Kidney epithelial cell (primary cell): ENCODE results near the gene RAET1G. TPM values are rescaled to one million over a fixed set of nuclear protein-coding genes. Genes with fewer than 3 reads are reported as not detected.

ENCODE experiments used
- DNase-seq: peaks from one replicate; pipeline ENCODE4 v3.0.0-alpha.2; 2010; ENCODE audit warnings: low read depth
- H3K27me3 ChIP-seq: 2 replicates; pipeline ENCODE4 v1.6.0; 2011; ENCODE audit warnings: low read length; ENCODE audit not compliant: control insufficient read depth, insufficient read depth
- H3K36me3 ChIP-seq: 2 replicates; pipeline ENCODE4 v1.5.1; 2011; ENCODE audit warnings: low read length; ENCODE audit not compliant: control insufficient read depth, insufficient read depth
- H3K4me3 ChIP-seq: 2 replicates; pipeline ENCODE4 v1.5.1; 2011; ENCODE audit warnings: low read depth, mild to moderate bottlenecking, control low read depth, low read length
- total RNA-seq: library from RNA; depleted of rRNA; stranded (reverse); fragments of >200 nt; gene quantifications from 2 replicates; pipeline ENCODE4 v1.2.3, GENCODE V29; 2015
- TF ChIP-seq, protein P1 (sequence below): IDR thresholded peaks from 2 replicates; pipeline ENCODE4 v1.5.1; 2011; ENCODE audit warnings: mild to moderate bottlenecking, moderate library complexity, low read length, control low read depth, inconsistent platforms; ENCODE audit not compliant: insufficient read depth, poor library complexity, severe bottlenecking

The RAET1G gene
- total RNA-seq, 1 donor from 2014 or later, result not detected

DNA sequence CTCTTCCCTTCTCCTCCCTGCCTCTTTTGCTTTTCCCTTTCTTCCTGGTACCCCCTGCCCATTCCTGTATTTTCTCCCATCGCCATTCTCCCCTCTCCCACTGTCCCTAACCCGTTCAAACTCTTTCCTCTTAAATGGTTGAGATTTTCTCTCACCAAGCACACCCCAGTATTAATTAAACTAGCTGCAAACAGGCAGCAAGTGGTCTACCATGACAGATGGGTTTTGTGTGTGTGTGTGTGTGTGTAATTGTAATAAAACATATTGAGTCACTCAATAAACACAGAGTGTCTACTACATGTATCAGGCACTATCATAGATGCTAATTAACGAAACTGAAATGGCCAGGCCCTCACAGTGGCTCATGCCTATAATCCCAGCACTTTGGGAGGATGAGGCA, 31.7 kb downstream of the RAET1G start:
- no peaks in the 10 kb centered on the region for H3K27me3 ChIP-seq
- no peaks in the 10 kb centered on the region for H3K36me3 ChIP-seq
- no peak for DNase-seq
- TF ChIP-seq, protein P1, sequence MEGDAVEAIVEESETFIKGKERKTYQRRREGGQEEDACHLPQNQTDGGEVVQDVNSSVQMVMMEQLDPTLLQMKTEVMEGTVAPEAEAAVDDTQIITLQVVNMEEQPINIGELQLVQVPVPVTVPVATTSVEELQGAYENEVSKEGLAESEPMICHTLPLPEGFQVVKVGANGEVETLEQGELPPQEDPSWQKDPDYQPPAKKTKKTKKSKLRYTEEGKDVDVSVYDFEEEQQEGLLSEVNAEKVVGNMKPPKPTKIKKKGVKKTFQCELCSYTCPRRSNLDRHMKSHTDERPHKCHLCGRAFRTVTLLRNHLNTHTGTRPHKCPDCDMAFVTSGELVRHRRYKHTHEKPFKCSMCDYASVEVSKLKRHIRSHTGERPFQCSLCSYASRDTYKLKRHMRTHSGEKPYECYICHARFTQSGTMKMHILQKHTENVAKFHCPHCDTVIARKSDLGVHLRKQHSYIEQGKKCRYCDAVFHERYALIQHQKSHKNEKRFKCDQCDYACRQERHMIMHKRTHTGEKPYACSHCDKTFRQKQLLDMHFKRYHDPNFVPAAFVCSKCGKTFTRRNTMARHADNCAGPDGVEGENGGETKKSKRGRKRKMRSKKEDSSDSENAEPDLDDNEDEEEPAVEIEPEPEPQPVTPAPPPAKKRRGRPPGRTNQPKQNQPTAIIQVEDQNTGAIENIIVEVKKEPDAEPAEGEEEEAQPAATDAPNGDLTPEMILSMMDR, result no peak
- H3K4me3 ChIP-seq, result no peak overlapping the region

DNA sequence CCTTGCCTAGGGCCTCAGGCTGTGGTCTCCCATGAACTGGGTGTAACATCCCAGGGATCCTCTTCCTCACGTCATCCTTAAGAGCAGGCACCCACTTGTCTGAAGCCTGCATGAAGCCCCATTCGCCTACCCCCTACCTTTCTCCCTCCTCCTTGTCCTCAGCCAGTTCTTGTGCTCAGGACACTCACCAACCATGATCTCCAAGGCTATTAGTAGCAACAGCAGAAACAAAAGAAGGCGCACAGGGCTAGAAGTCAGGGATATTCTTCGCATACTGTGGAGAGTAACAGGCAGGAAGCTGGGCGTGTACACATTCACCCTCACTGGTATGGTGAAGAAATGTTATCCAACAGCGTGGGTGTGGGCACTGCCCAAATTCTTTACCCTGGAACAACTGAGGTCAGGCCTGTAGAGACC, 32.3 kb downstream of the RAET1G start:
- TF ChIP-seq, protein P1, result no peak
- H3K4me3 ChIP-seq, result no peak overlapping the region
- no peaks in the 10 kb centered on the region for H3K36me3 ChIP-seq
- no peaks in the 10 kb centered on the region for H3K27me3 ChIP-seq
- DNase-seq, result no peak

DNA sequence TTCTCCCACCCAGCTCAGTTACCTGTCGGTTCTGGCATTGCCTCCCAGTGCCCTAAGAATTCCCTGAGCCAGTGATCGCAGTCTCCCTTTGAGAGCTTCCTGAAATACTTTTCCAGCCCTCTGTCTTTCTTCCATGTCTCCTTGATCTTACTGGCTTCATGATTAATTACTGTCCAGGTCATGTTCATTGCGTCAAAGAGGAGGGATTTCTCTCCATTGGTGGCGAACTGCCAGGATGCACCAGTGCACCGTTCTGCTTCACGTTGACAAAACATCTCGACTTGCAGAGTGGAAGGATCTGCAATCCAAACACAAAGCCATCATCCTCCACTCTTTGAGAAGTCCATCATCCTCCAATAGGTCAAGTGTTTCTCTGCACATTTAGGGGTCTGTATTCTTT, 33.6 kb downstream of the RAET1G start:
- H3K27me3 ChIP-seq, result peaks cover 5% of the 10 kb centered on the region
- H3K4me3 ChIP-seq, result no peak overlapping the region
- TF ChIP-seq, protein P1, result no peak
- no peaks in the 10 kb centered on the region for H3K36me3 ChIP-seq
- DNase-seq, result no peak

DNA sequence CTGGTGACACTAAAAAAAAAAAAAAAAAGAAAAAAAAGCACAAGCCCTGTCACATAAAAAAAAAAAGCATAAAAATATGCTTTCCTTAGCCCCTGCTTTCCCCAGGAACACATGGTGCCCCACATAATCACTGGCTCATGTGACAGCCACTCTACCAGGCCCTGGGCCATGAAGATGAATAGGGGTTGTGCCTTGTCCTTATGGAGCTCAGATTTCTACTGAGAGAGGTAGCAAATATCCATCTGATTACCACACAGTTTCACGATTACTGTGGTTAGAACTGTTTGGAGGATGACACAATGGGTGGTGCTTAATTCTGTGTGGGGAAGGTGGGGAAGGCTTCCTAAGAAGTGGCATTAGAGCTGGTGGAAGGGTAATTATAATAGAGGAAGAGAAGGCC, 34.3 kb downstream of the RAET1G start:
- Histone ChIP-seq H3K36me3 (no peaks in the 10 kb centered on the region), H3K4me3 (no peak overlapping the region), H3K27me3 (peaks cover 5% of the 10 kb centered on the region)
- TF ChIP-seq, protein P1, result no peak
- DNase-seq, result no peak

DNA sequence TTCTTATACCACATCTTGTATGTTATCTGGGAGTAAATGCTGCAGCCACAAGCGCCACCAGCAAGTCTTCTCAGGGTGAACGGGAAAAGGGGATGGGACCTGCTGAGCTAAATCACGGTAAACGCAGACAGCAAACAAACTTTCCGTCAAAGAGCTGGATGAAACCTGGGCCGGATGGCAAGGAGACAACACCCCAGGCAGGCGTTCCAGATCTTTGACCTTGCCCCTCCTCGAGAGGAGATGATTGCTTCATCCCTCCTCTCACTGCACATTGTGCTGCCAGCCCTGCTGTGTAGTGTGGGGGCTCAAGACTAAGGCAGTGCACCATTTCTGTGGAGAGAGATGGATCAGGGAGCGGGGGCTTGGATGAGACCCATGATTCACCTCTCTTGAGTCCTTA, 34.8 kb downstream of the RAET1G start:
- DNase-seq, result no peak
- H3K36me3 ChIP-seq, result no peaks in the 10 kb centered on the region
- TF ChIP-seq, protein P1, result no peak
- H3K27me3 ChIP-seq, result peaks cover 5% of the 10 kb centered on the region
- H3K4me3 ChIP-seq, result no peak overlapping the region

DNA sequence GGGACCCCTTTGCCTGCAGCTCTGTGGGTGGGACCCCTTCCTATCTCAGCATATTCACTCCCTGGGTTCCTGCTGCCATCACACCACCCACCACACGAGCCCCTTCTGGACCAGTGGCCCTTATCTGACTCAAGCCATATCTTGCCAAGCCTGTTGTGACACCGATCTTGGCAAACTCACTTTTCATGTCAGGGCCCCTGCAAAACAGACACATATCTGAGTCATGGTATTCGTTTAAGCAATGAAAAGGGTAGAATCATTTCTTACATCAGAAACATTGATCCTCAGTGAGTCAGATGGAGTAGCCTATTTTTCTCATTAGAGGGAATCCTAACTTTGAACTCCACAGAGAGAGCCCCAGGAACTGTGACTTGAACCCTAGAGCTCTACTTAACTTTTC, 35.6 kb downstream of the RAET1G start:
- TF ChIP-seq, protein P1, result no peak
- no peak overlapping the region for H3K4me3 ChIP-seq
- no peak for DNase-seq
- peaks cover 5% of the 10 kb centered on the region for H3K27me3 ChIP-seq
- H3K36me3 ChIP-seq, result no peaks in the 10 kb centered on the region
